ENCODE results near the gene ZNF319. TPM values are rescaled to one million over a fixed set of nuclear protein-coding genes. Genes with fewer than 3 reads are reported as not detected.

ZNF319 gene
- 10 to 100 TPM in 1 of 4 donors, 1 to 10 TPM in 3; 4.1 to 12.2 (median 5.1) TPM for total RNA-seq

DNA sequence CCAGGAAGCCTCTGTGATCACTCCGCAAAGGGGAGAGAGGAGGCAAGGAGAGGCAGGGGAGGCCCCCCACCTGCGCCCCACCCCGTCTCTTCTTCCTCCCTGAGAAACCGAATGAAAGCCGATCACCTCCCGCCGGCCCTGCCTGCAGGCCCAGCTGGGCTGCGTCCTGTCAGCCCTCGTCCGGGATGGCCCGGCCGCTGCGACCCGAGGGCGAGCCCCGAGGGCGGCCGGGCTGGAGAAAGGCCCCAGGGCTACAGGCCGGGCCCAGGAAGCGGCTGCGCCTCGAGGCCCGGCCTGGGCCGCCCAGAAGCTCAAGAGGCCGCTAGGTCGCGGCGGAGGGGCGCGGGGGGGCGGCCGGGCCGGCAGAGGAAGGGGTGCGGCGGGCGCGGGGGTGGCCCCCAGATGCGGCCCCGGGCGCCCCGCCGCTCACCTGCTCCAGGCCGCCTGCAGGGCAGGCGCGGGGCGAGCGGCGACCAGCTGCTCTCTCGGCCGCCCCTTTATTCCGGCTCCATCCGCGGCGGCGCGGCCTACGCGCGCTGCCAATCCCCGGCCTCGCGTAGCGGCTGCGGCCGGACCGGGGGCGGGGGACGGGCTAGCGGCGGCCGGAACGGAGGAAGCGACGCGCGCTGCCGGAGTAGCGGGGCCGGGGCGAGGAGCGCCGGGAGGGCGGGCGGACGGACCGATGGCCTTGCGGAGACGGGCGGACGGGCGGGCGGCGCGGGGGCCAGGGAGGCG lies at the start of gene ZNF319:
Gene ZNF319 (minus strand): TSS at position 702 of the 735 bp plus-strand sequence. CDS start 2,407 bp downstream, outside the sequence.
- TF ChIP-seq, protein P1, sequence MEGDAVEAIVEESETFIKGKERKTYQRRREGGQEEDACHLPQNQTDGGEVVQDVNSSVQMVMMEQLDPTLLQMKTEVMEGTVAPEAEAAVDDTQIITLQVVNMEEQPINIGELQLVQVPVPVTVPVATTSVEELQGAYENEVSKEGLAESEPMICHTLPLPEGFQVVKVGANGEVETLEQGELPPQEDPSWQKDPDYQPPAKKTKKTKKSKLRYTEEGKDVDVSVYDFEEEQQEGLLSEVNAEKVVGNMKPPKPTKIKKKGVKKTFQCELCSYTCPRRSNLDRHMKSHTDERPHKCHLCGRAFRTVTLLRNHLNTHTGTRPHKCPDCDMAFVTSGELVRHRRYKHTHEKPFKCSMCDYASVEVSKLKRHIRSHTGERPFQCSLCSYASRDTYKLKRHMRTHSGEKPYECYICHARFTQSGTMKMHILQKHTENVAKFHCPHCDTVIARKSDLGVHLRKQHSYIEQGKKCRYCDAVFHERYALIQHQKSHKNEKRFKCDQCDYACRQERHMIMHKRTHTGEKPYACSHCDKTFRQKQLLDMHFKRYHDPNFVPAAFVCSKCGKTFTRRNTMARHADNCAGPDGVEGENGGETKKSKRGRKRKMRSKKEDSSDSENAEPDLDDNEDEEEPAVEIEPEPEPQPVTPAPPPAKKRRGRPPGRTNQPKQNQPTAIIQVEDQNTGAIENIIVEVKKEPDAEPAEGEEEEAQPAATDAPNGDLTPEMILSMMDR (IDR thresholded peaks at IDR 0.05; ENCODE audit: low read depth): no peak

DNA sequence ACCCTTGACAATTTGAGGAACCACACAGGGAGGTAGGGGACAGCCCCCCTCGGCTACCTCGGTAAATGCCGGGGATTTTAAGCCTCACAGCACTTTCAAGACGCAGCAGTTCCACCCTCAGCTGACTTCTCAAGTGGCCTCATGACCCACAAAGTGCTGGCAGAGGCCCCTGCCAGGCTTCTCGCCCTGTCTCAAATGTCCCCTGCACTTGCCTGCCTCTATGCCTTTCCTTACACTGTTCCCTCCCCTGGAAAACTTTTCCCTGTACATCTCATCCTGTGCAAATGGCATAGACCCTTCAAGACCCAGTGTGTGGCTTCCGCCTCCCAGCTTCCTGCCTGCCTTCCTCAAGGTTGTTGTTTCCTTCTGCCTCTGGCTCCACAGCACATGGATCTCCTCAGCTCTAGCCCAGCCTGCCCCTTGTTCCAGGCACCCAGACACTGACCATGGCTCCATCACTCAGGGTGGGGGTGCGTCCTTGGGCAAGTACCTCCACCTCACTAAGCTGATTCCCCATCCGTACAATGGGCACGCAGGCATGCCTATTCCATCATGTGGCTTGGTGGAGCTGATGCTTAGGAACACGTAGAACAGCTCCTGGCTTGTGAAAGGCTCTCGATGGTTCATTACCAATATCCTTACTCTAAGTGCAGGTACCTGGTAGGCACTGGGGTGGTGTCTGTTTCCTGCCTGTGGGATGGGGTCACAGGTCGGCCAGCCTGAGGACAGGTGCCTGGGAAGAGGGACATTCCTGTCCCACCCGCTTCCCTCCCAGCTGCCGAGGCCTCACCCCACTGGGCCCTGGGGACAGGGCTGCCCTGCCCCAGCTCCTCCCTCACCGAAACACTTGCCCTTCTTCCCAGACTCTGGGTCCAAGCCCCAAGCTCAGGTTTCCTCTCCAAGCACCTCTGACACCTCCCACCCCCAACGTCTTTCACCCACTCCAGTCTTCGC lies 49.0 kb upstream of the ZNF319 start:
- TF ChIP-seq, protein P1 (IDR thresholded peaks at IDR 0.05; ENCODE audit: low read depth): no peak

DNA sequence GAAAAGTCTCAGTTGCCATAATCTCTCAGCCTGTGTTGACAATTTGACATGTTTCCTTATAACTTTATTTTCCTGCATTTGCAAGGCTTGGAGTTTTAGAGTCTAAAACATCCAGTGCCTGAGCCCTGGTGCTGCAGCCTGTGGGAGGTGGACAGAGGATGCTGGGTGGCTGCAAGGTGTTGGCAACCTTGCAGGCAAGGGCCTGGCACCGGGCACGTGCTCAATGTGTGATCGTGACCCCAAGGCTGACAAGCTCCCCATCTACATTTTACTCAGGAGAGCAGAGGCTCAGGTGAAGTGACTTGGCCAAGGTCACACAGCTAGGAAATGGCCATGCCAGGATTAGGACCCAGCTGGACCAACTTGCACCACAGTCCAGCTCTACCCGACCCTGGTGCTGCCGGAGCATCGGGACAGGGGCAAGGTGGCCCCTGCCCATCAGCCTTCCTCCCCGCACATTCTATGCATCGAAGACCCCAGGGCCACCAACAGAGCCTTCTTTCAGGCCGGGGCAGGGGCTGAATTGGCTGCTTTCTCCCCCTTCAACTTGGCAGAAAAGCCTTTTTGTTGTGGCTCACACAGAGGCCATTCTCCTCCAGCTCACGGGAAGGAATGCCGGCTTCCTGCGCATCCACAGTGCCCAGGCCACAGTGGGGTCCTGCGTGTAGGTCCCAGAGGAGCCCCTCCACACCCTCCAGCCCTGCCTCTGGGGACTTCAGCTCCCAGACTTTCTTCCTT lies 48.2 kb upstream of the ZNF319 start:
- TF ChIP-seq, protein P1 (IDR thresholded peaks at IDR 0.05; ENCODE audit: low read depth): no peak

DNA sequence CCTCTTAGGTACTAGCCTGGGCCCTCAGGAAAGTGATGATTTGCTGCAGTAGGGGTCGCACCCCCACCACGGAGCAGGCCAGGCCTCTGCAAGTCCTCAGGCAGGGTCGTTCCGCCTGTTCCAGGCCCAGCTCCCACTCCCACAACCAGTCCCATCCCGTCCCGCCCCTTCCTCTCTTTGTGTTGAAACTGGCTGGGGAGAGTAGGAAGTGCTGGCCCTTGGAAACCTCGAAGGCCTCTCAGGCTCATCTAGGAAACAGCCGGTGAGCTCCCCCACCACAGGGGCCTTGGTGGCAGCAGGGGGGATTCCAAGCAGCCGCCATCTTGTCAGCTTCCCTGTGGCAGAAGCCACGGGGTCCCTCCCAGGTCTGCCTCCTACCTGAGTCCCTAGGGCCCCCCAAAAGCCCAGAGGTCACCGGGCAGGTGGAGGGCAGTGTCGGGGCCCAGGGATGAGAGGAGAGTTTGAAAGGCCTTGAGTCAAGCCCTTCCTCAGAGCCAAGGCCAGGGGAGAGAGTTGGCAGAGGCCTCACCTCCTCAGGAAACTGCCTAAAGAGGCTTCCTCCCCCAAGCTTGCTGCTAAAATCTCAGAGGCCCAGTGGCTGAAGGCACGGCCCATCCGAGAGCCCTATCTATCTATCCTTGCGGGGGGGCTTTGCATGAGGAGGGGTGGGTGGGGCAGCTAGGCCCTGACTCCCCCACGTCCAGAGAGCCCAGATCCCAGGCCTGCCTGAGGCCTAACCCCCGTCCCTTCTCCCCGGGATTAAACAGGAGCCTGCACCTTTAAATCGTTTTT lies 47.3 kb upstream of the ZNF319 start:
- TF ChIP-seq, protein P1 (IDR thresholded peaks at IDR 0.05; ENCODE audit: low read depth): no peak

DNA sequence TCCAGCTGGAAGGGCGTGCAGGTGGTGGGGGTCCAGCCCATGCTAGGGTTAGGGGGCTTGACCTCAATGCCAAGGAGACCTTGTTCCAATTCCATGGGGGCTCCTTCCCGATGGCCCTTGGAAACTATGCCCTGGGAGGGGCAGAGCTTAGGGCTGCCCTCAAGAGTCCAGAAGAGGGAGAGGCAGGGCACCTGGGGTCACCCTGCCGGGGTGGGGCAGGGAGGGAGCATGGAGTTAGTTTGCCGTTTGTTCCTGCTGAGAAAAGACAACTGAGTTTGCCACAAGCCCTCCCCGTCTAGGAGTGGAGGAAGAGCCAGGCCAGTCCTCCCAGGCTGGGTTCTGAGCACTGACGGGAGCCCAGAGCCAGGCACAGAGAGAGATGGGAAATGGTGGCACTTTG lies 46.5 kb upstream of the ZNF319 start:
- TF ChIP-seq, protein P1 (IDR thresholded peaks at IDR 0.05; ENCODE audit: low read depth): no peak

DNA sequence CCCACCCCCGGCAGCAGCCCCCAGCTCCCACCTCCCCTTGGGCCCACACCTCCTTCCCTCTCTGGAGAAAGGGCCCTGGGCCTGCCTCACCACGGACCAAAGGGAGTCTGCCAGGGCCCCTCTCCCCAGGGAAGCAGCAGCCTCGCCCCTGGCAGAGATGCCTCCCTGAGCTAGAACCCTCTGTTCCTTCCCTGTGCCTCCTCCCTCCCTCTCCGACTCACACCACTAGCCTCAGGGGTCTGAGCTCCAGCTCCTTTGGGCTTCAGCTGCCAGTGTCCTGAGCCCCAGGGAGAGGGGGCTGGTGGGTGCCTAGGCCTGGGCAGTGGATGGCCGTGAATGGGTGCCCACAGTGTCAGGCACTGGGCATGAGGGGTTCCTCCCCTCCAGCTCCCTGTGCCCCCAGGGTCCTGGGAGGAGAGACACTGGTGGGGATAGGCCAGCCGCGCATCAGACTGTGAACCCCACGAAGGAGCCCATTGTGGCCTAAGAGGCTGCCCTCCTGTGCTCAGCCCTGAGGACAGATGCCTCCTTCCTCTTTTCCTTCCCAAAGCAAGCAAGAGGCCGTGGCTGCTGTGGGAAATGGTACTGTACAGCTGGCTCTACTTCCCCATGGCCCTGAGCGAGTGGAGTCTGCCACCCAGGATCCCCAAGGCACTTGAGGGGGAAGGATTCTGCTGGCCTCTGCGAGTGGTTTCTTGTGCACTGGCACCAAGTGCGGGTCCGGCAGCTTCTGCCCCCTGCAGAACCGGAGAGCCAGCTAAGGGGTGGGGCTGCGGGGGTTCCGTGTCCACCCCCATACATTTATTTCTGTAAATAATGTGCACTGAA lies 45.8 kb upstream of the ZNF319 start:
- TF ChIP-seq, protein P1 (IDR thresholded peaks at IDR 0.05; ENCODE audit: low read depth): no peak

Measured in subcutaneous adipose tissue (tissue), 4 donors.